ENCODE measurements around the gene NPPC.

Gene NPPC

DNA sequence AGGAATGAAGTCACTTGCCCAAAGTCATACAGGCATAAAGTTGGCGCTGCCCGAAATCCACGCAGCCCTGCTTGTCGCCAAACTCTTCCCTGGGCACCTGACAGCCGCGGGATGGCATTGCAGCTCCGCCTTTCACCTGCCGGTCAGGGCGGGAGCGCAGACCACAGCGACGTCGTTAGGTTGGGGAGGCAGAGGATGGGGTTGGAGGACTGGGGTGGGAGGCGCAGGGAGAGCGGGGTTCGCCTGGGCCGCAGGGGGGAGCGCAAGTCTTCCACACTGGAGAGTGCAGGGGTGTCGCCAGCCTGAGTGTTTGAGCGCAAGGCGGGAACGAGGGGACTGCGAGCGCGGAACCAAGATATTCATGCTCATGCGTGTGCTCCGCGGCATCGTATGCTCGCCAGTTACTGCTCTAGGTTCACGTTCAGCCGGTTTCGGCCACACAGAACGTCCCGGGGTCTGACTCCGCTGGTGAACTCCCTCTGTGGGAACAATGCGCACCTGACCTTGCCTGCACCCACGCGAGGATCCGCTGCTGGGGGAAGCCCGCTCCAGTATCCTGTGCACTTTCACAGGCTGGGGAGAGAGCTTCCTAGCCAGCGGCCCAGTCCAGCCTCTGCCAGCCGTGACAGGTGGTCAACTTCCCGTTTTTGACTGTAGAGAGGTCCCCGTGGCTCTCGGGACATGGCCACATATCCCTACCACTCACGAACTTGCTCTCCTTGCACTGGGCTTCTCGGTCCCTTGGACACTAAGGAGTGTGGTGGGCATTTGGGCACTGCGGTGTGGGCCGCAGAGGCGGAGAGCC, 767 bp upstream of the NPPC start:
- TF ChIP-seq, protein P1, sequence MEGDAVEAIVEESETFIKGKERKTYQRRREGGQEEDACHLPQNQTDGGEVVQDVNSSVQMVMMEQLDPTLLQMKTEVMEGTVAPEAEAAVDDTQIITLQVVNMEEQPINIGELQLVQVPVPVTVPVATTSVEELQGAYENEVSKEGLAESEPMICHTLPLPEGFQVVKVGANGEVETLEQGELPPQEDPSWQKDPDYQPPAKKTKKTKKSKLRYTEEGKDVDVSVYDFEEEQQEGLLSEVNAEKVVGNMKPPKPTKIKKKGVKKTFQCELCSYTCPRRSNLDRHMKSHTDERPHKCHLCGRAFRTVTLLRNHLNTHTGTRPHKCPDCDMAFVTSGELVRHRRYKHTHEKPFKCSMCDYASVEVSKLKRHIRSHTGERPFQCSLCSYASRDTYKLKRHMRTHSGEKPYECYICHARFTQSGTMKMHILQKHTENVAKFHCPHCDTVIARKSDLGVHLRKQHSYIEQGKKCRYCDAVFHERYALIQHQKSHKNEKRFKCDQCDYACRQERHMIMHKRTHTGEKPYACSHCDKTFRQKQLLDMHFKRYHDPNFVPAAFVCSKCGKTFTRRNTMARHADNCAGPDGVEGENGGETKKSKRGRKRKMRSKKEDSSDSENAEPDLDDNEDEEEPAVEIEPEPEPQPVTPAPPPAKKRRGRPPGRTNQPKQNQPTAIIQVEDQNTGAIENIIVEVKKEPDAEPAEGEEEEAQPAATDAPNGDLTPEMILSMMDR (IDR thresholded peaks at IDR 0.05; ENCODE audit: control insufficient read depth, extremely low read depth, insufficient read depth) = peak; percentile 66
- DNase-seq (ENCODE audit: low read depth) = peak; percentile 15
- peak overlapping the region; percentile 48 for H3K4me3 ChIP-seq (ENCODE audit: low read depth, low read length)

DNA sequence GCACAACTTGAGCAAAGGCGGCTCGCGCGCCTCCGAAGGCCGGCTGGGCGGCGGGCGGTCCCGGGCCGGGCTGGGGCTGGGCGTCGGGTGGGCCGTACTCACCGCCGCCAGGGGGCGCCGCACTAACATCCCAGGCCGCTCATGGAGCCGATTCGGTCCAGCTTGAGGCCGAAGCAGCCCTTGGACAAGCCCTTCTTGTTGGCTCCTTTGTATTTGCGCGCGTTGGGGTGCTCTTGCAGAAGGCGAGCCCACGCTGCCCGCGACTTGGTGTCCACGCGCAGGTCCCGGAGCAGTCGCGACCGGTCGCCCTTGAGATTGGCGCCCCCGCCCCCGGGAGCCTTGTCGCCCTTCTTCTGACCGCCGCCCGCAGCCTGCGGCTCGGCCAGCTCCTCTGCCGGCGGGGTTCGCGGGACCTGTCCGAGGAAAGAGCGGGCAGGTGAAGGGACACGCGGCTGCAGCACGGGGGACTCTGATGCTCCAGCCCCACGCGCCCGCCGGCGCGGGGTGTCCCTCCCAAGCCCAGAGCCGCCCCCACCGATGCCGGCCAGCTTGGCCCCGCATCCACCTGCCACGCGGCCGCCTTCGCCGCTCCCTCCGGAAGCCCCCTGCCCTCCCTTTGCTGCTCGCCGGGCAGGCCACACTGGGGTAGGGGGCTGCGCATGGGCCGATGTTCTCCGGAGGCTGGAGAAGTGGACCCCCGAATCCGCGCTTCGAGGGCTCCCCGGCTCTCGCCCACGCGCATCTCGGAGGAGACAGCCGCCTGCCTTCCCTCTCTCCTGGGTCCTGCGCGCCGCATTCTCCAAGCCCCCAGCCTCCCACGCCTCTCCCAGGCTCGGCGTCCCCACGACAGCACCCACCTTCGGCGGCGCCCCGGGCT, 655 bp downstream of the NPPC start:
- peak; percentile 50 for DNase-seq (ENCODE audit: low read depth)
- peak overlapping the region; percentile 48 for H3K4me3 ChIP-seq (ENCODE audit: low read depth, low read length)
- TF ChIP-seq, protein P1 (IDR thresholded peaks at IDR 0.05; ENCODE audit: control insufficient read depth, extremely low read depth, insufficient read depth) = peak; percentile 90

DNA sequence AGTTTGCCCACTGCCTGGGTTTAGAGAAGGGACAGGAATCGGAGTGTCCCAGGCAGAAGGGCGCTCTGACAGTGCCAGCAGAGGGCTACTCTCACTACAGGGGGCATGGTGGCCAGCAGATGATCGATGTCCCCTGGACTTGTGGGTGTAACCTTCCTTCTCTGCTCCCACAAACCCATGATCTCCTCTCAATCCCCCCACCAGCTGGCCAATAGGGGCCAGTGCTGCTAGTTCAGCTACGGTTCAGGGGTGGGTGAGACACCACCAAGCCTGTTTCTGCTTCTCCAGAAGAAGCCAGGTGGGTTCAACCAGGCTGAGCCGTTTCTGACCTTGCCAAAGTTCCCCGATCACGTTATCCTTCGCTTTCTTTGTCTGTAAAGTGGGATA, 1.3 kb downstream of the NPPC start:
- no peak for DNase-seq (ENCODE audit: low read depth)
- no peak overlapping the region; the same call in 1 of the 2 replicates for H3K4me3 ChIP-seq (ENCODE audit: low read depth, low read length)

DNA sequence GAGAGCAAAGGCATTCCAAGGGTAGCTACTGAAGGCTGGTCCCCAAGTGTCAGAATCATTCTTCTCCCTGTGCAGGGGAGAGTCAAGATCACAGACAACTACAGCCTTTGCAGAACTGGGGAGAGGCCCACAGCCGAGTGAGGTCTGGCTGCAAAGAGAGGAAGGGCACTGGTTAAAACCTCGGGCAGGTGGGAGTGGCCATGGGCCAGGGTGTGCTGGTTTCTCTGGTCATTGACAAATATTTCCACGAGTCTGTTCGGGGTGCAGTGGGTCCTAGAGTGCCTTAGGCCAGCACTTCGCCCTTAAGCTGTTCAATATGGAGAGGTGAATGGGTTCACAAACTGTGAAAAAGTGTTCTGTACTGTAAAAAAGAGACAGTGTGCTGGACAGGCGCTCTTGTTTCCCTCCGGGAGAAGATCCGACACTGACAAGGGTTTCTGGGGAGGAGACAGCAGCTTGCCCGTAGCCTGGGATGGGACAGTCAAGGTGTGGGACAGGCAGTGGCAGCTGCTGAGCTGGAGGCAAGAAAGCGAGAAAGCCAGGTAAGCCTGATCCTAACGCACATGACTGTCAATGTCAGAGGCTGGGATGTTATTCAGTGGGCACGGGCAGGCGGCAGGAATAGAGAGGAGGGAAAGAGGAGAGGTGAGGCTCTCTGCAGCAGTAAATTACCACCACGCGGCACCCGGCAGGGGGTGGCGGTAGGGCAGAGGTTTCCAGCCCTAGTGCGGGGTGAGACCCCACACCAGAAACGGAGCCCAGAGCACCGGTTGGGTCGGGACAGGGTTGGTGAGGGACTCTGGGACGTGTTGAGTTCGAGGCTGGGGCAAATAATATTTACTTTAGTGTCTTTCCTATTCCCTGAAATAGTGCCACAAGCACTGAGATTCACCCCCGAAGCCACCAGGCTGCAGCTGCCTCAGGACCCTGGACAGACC, 2.0 kb downstream of the NPPC start:
- no peak overlapping the region for H3K4me3 ChIP-seq (ENCODE audit: low read depth, low read length)
- TF ChIP-seq, protein P1 (IDR thresholded peaks at IDR 0.05; ENCODE audit: control insufficient read depth, extremely low read depth, insufficient read depth) = no peak
- no peak for DNase-seq (ENCODE audit: low read depth)

More for the DNA sequence above, 1.3 kb downstream of the NPPC start:
- TF ChIP-seq, protein P1 (IDR thresholded peaks at IDR 0.05; ENCODE audit: control insufficient read depth, extremely low read depth, insufficient read depth) = no peak

DNA sequence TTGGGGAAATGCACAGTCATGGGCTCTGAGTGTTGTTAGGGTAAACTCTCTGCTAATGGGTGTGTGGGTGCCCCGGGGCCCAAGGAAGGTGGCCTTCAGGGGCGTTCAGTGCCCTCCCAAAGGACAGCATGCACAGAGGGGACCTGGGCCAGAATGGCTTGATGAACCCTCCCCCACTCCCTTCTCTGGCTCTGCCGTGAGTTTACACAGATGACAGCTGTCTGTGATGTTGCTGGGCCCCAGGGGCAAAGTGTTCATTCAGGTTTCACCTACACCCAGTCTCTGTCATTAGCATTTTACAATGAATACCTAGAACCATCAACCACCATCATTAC, 3.2 kb downstream of the NPPC start:
- DNase-seq (ENCODE audit: low read depth) = no peak
- H3K4me3 ChIP-seq (ENCODE audit: low read depth, low read length) = no peak overlapping the region
- TF ChIP-seq, protein P1 (IDR thresholded peaks at IDR 0.05; ENCODE audit: control insufficient read depth, extremely low read depth, insufficient read depth) = no peak

DNA sequence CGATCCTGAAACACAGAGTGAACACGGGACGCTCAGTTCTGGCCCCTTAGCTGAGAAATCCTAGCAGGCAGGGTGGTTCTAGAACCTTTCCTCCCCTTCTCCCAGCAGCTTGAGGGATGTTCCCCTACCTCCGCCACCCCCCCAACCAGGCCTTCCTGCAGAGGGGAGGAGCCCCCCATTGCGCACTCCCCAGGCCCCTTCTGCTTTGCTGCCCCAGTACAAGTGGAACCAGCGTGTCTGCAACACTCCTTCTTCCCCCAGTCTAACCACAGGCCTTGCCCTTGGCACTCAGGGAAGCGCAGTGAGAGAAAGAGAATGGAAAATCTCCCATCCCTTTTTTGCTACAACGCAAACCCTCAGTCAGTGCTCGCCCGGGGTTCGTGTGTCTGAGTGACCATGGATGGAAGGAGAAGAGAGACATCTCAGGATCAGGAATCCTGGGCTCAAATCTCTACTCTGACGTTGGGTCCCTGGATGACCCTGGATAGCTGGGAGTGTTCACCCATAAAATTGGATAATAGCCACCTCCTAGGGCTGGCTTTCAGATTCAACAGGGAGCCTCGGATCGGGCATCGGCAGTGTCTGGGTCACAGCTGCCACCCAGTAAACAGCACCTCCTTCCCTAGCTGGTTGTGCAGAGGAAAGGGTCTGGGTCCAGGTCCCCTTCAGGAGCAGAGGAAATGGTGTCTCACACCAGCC, 3.7 kb downstream of the NPPC start:
- no peak for DNase-seq (ENCODE audit: low read depth)
- H3K4me3 ChIP-seq (ENCODE audit: low read depth, low read length) = no peak overlapping the region
- TF ChIP-seq, protein P1 (IDR thresholded peaks at IDR 0.05; ENCODE audit: control insufficient read depth, extremely low read depth, insufficient read depth) = no peak
